ENCODE data around the gene HBD.
A peak's percentile ranks its signal among the peaks of the same experiment; 100 is the strongest.
"Not testable (repeated sequence)": the region's sequence is repeated elsewhere in the genome, so short reads cannot be mapped to it uniquely, and the experiment has no call there.

HBD gene

DNA sequence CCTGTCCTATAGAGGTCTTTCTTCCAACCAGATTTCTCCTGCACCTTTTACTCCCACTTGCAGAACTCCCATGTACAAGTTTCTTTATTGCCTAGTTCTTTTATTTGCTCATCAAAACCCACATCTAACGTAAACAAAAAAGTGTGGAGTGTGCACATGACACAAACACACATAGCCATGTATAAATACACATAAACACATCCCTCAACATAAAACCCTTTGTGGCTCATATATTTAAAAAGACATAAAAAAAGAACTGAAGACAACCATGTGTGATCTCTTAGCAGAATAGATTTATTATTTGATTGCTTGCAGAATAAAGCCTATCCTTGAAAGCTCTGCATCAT, 18.6 kb upstream of the HBD start:
- DNase-seq (ENCODE audit: low read depth), result no peak

DNA sequence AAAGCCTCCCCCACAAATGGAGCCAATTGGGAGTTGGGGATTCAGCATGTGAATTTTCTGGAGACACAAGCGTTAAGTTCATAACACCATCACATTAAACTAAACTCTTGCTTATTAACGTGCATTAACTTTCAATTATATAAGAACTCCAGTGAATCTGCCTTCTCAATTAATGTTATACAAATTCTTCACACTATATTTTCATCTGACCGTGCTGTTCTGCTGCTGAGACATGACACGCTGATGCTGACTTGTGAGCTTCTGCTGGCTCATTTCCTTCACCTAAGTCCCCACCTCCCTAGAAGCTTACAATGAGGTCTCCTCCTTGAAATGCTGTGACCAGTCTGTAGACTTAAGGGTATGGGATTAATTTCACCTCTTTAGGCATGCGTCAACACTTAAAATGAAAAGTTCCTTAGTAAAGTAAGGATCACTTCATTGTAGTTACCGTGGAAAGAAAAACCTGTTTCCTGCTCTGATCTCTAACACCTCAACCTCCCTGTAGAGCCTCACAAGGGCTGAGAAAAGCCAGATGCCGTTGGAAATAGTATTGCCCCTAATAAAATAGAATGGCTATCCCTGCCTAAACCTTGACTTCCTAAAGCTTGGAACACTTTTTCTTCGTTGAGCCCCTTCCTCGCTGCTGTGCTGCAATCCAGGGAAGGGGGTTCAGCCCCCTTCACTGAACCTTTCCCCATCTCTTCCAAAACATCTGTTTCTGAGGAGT, 18.1 kb upstream of the HBD start:
- no peak for DNase-seq (ENCODE audit: low read depth)

DNA sequence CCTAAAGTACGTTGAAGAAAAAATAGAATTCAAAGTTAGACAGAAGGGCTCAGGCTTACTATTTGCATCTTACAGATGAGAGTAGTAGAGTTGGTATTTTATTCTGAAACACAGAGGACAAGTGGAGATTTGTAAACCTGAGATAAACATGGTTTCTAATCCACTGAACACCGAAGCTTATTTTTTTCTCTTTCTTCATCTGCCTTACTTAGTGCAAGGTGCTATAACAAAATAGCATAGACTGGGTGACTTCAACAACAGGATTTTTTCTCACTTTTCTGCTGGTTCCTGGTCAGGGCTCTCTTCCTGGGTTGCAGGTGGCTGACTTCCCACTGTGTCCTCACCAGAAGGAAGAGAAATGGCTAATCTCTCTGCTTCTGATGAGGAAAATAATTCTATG, 17.5 kb upstream of the HBD start:
- no peak for DNase-seq (ENCODE audit: low read depth)

DNA sequence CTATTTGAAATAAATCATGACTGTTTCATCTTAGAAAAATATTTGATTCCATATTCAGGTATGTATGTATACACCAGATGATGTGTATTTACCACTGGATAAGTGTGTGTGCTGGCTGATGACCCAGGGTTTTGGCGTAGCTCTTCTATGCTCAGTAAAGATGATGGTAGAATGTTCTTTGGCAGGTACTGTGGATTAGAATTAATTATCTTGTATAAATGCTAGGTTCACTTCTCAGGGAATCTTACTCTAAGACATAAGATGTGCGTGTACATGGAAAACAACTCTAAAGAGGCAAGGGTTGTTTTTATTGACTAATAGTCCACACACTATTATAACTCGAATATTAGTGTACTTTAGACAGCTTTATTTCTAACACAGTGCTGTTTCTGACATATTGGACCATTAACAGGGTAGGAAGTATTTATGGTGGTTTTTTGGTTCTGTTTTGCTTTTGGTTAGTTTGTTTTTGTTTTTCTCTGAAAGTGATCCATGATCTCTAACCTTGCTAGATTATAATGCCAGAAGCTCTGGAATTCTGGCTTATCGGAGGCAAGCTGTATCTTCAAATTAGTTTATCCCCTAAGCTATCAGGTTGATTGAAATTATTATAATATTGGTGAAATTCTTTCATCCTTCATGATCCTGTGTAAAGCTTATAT, 16.4 kb upstream of the HBD start:
- no peak for DNase-seq (ENCODE audit: low read depth)

DNA sequence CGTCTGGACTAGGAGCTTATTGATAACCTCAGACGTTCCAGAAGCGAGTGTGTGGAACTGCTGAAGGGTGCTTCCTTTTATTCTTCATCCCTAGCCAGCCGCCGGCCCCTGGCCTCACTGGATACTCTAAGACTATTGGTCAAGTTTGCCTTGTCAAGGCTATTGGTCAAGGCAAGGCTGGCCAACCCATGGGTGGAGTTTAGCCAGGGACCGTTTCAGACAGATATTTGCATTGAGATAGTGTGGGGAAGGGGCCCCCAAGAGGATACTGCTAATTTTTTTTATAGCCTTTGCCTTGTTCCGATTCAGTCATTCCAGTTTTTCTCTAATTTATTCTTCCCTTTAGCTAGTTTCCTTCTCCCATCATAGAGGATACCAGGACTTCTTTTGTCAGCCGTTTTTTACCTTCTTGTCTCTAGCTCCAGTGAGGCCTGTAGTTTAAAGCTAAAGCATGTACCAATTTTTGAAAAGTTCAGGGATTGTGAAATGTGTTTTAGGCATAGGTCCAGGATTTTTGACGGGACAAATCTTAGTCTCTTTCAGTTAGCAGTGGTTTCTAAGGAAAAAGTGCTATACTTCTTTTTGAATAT, 15.6 kb upstream of the HBD start, which contains the start of gene HBG1:
TSS of gene HBG1 (minus strand) at position 51 of the 590 bp plus-strand sequence. CDS start 53 bp downstream, outside the sequence.
- DNase-seq (ENCODE audit: low read depth), result not testable (repeated sequence)

DNA sequence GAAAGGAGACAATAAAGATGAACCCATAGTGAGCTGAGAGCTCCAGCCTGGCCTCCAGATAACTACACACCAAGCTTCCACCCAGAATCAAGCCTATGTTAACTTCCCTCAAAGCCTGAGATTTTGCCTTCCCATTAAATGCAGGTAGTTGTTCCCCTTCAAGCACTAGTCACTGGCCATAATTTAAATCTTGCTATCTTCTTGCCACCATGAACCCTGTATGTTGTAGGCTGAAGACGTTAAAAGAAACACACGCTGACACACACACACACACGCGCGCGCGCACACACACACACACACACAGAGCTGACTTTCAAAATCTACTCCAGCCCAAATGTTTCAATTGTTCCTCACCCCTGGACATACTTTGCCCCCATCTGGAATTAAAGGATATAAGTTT, 14.2 kb upstream of the HBD start:
- not testable (repeated sequence) for DNase-seq (ENCODE audit: low read depth)

DNA sequence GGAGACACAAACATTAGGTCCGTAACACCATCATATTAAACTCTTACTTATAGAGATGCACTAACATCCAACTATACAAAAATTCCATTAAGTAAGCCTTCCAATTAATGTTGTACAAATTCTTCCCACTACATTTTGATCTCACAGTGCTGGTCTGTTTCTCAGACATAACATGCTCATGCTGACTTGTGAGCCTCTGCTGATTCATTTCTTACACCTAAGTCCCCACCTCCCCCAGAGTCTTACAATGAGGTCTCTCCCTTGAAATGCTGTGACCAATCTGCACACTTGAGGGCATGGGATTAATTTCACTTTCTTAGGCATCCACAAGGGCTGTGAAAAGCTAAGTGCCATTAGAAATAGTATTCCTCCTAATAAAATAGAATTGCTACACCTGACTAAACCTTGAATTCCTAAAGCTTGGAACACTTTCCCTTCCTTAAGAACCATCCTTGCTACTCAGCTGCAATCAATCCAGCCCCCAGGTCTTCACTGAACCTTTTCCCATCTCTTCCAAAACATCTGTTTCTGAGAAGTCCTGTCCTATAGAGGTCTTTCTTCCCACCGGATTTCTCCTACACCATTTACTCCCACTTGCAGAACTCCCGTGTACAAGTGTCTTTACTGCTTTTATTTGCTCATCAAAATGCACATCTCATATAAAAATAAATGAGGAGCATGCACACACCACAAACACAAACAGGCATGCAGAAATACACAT, 13.3 kb upstream of the HBD start:
- peak; percentile 15 for DNase-seq (ENCODE audit: low read depth)

DNA sequence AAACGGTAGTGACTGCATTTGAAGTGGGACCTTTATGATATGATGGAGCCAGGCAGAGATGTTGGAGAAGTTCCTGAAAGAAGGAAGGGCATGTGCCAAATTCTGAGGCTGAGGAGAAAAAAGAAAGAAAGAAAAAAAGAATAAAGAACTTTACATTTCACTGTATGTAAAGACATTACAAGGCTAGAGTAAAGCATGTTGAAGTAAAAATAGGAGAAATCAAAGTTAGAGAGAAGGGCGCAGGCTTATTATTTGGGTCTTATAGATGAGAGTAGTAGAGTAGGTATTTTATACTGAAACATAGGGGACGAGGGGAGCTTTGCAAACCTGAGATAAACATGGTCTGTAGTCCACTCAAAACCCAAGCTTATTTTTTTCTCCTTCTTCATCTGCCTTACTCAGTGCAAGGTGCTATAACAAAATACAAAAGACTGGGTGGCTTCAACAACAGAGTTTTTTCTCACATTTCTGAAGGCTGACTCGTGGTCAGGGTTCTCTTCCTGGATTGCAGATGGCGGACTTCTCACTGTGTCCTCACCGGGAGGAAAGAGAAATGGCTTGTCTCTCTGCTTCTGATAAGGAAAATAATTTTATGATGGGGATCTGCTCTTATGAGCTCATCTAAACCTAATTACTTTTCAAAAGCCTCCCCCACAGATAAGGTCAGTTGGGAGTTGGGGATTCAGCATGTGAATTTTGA, 12.6 kb upstream of the HBD start:
- DNase-seq (ENCODE audit: low read depth), result peak; percentile 18

DNA sequence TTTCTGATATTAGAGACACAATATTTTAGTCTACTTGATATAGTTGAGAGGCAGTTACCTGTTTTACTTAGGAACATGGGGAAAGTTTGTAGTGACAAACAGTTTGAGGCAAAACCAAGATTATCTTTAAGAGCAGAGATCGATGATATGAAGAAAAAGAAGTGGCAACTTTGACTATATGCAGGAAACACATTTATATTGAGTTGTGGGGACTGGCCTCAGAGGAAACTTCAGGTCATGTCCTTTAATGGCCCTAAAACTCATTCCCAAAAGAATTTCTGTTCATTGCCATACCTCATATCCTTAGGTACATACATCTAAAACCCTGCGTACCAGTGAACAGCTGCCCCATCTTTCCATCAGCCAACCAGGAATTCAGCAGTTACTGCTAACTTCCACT, 10.9 kb upstream of the HBD start:
- no peak for DNase-seq (ENCODE audit: low read depth)

DNA sequence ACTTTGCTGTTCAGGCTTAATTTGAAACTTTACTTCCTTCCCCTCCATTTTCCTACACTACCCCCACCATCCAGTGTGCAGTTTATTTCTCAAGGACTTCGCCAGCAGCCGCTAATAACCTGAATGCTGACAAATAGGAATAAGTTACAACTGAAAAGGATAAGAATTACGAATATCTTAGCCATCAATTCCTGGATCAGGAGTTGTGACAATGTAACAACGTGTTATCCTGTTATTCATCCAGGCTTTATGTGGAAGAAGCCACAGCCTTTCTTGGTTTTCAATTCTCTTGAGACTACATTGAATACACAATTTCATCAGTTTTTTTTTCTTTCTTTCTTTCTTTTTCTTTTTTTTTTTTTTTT, 9.5 kb upstream of the HBD start:
- no peak for DNase-seq (ENCODE audit: low read depth)

DNA sequence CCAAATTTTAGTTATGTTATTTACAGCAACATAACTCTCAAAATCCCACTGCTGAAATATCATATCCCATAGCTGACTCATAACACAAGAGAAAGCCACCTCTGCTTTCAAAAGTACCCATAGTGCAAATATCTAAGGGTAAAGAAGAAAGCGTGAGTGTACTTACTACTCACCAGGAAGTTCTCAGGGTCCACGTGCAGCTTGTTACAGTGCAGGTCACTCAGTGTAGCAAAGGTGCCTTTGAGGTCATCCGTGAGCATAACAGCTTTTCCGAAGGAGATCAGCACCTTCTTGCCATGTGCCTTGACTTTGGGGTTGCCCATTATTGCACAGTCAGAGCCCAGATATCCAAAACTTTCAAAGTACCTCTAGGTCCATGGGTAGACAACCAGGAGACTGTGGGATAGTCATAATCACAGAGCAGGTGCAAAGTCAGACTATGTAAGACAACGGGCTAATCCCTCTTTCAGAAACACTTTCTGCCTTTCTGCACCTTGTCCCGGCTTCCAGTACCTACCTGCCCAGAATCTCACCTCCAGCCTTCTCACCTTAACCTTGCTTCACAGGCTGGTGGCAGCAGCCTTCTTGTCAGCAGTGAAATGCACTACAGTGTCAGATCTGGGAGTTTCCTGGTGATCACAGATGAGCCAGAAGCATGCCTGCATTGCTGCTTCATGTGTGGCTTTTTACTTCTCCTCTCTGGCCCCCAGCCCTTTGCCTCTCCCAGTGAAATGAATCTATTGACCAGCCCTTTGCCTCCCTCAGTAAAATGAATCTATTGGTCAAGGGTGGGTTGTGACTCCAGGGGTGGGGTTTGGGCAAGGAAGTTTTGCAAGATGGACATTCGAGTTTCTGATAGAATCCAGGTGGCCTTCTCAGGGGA, 8.9 kb upstream of the HBD start:
- DNase-seq (ENCODE audit: low read depth), result peak; percentile 81

DNA sequence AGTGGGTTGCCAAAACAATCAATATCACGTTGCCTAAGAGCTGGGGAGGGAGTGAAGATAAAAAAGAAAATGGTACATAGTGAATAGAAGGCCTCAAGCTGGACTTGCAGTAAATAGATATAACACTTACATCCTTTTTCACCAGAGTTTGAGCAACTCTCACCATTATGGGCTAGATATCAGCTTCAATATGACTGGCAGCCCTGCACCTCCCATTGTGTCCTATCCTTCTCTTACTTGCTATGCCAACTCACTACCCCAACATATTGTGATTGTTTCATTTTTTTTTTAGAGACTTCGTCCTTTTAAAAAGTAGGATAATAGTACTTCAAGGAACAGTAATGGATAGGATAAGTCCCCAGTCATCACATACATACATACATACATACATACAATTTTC, 7.9 kb upstream of the HBD start:
- DNase-seq (ENCODE audit: low read depth), result no peak

DNA sequence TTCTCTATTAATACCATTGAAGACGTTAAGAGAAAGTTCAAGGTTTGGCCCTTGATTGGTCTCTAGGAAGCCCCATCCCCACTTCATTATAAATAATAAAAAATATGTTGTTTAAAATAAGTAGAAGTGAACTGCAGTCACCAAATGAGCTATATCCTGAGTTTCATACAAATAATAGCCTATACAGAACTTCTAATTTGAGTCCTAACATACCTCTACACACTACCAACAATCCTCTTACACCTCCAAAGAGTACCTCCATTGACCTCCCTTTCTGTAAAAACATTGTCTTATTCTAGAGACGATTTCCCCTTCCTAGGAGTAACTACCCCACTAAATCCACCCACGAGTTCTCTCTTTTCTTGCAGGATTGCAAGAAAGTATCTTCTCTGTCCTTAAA, 7.2 kb upstream of the HBD start:
- DNase-seq (ENCODE audit: low read depth), result no peak

DNA sequence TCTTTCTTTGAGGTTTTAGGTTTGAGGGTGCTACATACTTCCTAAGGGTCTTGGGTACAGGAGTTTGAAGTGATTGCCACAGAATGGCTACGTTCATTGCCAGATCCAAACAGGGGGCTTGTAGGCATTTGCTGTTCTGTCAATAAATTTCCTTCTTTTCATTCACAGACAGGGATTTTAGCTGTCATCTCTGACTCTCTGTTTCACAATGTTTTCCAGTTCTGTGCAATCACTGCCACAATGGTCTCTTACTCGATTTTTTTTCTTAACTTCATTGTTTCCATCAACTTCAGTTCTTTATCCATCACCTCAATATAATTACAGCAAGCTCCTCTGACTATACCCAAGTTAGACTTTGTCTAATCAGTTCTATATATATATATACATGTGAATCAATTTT, 6.2 kb upstream of the HBD start:
- no peak for DNase-seq (ENCODE audit: low read depth)

DNA sequence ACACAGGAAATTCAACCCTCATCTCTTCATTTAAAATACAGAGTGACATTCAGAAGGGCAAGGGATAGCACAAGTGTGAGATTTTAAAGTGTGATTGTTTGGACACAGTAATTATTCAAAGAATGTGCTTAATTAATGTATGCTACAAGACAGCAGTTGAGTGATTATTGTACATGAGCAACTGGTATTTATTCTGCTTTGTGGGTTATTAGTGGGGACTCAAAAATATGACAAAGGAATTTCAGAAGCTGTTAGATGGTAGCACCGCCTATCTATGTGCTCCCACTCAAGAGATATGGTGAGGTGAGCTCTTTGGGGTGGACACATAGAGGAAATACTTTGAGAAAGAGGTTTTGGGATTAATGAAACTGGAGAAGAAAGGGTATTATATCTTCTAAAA, 5.8 kb upstream of the HBD start:
- no peak for DNase-seq (ENCODE audit: low read depth)

DNA sequence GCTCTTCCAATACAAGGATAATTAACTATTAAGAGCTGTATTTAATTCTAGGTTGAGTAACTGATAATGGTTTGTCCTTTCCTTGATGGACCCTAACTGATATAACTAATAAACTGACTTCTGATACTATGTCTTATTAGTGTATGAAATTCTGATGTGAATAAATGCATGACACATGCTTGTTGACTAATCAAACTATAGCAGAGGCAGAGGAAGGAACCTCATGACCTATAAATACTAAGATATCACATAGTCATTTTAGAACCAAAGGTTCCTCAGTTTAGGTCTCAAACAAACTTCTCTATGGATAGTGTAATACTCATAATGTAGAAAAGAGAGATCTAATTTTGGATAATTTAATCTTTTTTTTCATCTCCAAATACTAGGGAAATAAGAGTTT, 4.8 kb upstream of the HBD start:
- DNase-seq (ENCODE audit: low read depth), result peak; percentile 25

DNA sequence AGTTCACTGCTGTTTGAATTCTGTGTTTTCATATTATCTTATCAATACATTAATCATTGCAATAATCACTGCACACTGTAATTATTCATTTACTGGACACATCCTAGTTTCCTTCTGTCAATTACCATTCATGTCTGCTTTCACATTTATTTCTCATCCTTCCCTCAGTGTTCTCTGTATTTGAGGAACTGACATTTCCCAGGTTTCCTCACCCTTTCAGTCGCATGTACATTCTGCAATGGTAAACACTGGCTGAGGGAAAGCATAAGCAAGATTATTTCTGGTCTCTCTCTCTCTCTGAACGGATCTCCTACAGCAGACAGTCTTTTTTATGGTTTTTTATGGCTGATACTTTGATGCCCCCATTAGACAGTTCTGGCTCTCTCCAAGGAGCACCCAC, 4.2 kb upstream of the HBD start:
- DNase-seq (ENCODE audit: low read depth), result no peak

DNA sequence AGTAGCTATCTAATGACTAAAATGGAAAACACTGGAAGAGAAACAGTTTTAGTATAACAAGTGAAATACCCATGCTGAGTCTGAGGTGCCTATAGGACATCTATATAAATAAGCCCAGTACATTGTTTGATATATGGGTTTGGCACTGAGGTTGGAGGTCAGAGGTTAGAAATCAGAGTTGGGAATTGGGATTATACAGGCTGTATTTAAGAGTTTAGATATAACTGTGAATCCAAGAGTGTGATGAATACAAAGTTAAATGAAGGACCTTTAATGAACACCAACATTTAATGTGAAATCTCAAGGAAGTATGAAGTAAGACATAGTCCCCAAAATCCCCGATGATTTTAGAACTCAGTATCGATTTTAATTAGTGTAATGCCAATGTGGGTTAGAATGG, 3.1 kb upstream of the HBD start:
- no peak for DNase-seq (ENCODE audit: low read depth)

DNA sequence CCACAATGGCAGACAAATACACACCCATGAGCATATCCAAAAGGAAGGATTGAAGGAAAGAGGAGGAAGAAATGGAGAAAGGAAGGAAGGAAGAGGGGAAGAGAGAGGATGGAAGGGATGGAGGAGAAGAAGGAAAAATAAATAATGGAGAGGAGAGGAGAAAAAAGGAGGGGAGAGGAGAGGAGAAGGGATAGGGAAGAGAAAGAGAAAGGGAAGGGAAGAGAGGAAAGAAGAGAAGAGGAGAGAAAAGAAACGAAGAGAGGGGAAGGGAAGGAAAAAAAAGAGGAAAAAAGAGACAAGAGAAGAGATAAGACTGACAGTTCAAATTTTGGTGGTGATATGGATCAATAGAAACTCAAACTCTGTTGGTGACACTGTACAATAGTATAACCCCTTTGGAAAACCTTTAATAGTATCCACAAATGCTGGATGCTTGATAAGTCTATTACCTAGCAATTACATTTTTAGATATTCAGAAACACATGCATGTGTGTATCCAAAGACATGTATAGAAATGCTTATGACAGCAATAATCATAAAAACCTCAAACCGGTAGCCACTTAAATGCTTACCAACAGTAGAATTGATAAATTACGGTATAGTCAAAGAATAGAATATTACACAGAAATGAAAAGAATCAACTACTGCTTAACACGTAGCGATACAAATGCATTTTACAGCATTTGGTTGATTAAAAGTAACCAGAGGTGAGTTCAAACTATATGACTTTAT, 1.2 kb upstream of the HBD start:
- DNase-seq (ENCODE audit: low read depth), result no peak

DNA sequence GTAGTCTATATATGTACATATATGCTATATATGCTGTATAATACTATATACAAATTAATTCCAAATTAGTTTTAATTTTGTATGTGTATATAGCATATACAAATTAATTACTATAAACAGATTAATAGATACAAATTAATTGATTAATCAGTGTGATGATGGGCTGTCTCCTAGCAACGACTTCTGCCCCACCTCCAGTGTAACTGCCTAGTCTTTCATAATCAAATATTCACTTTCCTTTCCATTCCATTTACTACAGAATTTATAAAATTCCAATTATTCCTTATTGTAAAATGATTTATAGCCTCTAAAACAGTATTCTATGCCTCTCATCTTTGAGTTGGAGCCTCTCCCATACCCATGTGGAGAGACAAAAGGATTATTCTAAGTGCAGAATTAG, 976 bp downstream of the HBD start:
- DNase-seq (ENCODE audit: low read depth), result no peak

DNA sequence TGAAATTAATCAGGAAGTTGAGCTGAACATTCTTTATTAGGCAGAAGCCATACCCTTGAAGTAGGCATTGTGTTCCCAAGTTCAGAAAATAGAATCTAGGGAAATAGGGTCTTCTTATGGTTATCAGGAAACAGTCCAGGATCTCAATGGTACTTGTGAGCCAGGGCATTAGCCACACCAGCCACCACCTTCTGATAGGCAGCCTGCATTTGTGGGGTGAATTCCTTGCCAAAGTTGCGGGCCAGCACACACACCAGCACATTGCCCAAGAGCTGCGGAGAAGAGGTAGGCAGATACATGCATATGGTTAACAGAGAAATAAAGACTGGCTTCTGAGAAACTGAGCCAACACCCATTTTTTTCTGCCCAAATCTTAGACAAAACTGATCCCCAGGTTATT, 1.5 kb downstream of the HBD start:
- DNase-seq (ENCODE audit: low read depth), result no peak
